Esophagus muscularis mucosa (tissue), 4 donors: ENCODE data around the gene NRAP. TPM values are rescaled to one million over a fixed set of nuclear protein-coding genes. Genes with fewer than 3 reads are reported as not detected.

ENCODE experiments used
- DNase-seq: peaks from one replicate; pipeline ENCODE4 v3.0.0-alpha.2; 2017; ENCODE audit errors: extremely low spot score
- H3K27ac ChIP-seq, 4 donors: fragments of 200-600 bp; sonication (generic); replicated peaks in 1 of 4; 1 replicate in 3 of 4; 2 replicates in 1 of 4; pipeline ENCODE4 v1.5.1; 2016 to 2019; ENCODE audit warnings: mild to moderate bottlenecking in 1 of 4
- H3K27me3 ChIP-seq, 4 donors: fragments of 200-600 bp; sonication (generic); one replicate each; pipeline versions ENCODE4 v1.5.1 to v1.6.0; 2016 to 2019
- H3K36me3 ChIP-seq, 4 donors: fragments of 200-600 bp; sonication (generic); one replicate each; pipeline ENCODE4 v1.5.1; 2016 to 2019
- H3K4me1 ChIP-seq, 4 donors: fragments of 200-600 bp; sonication (generic); one replicate each; pipeline ENCODE4 v1.5.1; 2016 to 2019
- H3K4me3 ChIP-seq, 4 donors: fragments of 200-600 bp; sonication (generic); 1 replicate in 2 of 4; 2 replicates in 2 of 4; pipeline ENCODE4 v1.5.1; 2016 to 2019; ENCODE audit warnings: mild to moderate bottlenecking in 4 of 4, moderate library complexity in 1 of 4
- H3K9me3 ChIP-seq, 4 donors: fragments of 200-600 bp; sonication (generic); 1 replicate in 3 of 4; 2 replicates in 1 of 4; pipeline ENCODE4 v1.5.1; 2016 to 2019
- CTCF ChIP-seq, 3 experiments: fragments of 200-600 bp in 2 of 3; fragments of 450-650 bp in 1 of 3; sonication (generic) in 2 of 3; IDR thresholded peaks; one replicate each; pipeline ENCODE4 v1.5.1; 2017 to 2019; ENCODE audit warnings: antibody characterized with exemption in 3 of 3, mild to moderate bottlenecking in 2 of 3, moderate library complexity in 1 of 3
- EP300 ChIP-seq: sonication (generic); formaldehyde crosslinking; IDR thresholded peaks from one replicate; pipeline ENCODE4 v1.6.1; 2017; ENCODE audit warnings: antibody characterized with exemption
- POLR2A ChIP-seq: fragments of 450-650 bp; IDR thresholded peaks from one replicate; pipeline ENCODE4 v1.6.1; 2017; ENCODE audit warnings: antibody characterized with exemption, moderate library complexity, mild to moderate bottlenecking, low read depth
- POLR2AphosphoS5 ChIP-seq, 2 donors: sonication (generic); formaldehyde crosslinking; IDR thresholded peaks; one replicate each; pipeline ENCODE4 v1.6.1; 2017; ENCODE audit warnings: antibody characterized with exemption in 2 of 2
- WGBS: methylation state at CpG from one replicate; pipeline ENCODE4 v1.1.5; 2018; 5-methylcytosine and 5-hydroxymethylcytosine counted together
- intact Hi-C: fragments of 100-400 bp; cut with DNase I; formaldehyde crosslinking; loops from one replicate; pipeline ENCODE4 v1.15.1; 2023
- total RNA-seq, 4 donors: library from RNA; depleted of rRNA; stranded (reverse); fragments of >200 nt; gene quantifications; one replicate each; pipeline versions ENCODE4 v1.1.0 to v1.2.1, GENCODE V29; 2016

NRAP gene
- total RNA-seq, 4 donors from 2014 or later, result not detected

GRCh38 chr10:113680190-113681111, 16.6 kb upstream of the NRAP start:
- WGBS, result 20% methylated on average over 15 of the region's 28 CpGs
- no peak for TF ChIP-seq CTCF (IDR thresholded peaks at IDR 0.05)
- TF ChIP-seq POLR2AphosphoS5 (IDR thresholded peaks at IDR 0.05), result peak; percentile 16 to 26
- no peaks in the 10 kb centered on the region for H3K36me3 ChIP-seq
- peaks cover 14 to 28% (median 24%) of the 10 kb centered on the region in 4 donors for H3K4me1 ChIP-seq
- peak overlapping the region; percentile 93 to 98 (median 97) for H3K27ac ChIP-seq
- H3K27me3 ChIP-seq, result no peaks in the 10 kb centered on the region
- DNase-seq, result no peak
- intact Hi-C loops, result no loop called here
- H3K9me3 ChIP-seq, result peaks cover 0 to under 1% (median 0%) of the 10 kb centered on the region in 4 donors
- peak overlapping the region; percentile 88 to 99 (median 93) for H3K4me3 ChIP-seq

- Histone ChIP-seq H3K27me3 (no peaks in the 10 kb centered on the region), H3K36me3 (no peaks in the 10 kb centered on the region), H3K4me3 (peak within 1 kb of the TSS; percentile 88 to 99 (median 93)), H3K4me1 (peaks cover 14 to 28% (median 24%) of the 10 kb centered on the region in 4 donors), H3K9me3 (no peaks in the 10 kb centered on the region), H3K27ac (peak within 1 kb of the TSS; percentile 93 to 98 (median 97))
- intact Hi-C loops, result no loop called here
- 0% methylated on average over 35 of the region's 68 CpGs for WGBS
- TF ChIP-seq POLR2AphosphoS5 (IDR thresholded peaks at IDR 0.05) (peak; percentile 55 to 59), POLR2A (peak; percentile 51), EP300 (peak; percentile 9), CTCF (IDR thresholded peaks at IDR 0.05) (no peak)
- DNase-seq, result peak; percentile 93
Observed at GRCh38 chr10:113679463-113680189, 15.8 kb upstream of the NRAP start, which contains the start of gene CASP7. Gene CASP7, plus strand, starts transcription at chr10:113679912. Its CDS starts 17,582 bp downstream, at chr10:113697494.

- TF ChIP-seq CTCF (IDR thresholded peaks at IDR 0.05) (no peak), POLR2AphosphoS5 (IDR thresholded peaks at IDR 0.05) (no peak)
- no peak for DNase-seq
- Histone ChIP-seq H3K36me3 (no peaks in the 10 kb centered on the region), H3K4me1 (no peaks in the 10 kb centered on the region), H3K9me3 (no peaks in the 10 kb centered on the region), H3K27ac (no peak overlapping the region), H3K4me3 (no peak overlapping the region), H3K27me3 (no peaks in the 10 kb centered on the region)
- WGBS, result 76% methylated on average over 5 of the region's 5 CpGs
- intact Hi-C loops, result no loop called here
Observed at GRCh38 chr10:113666682-113667252, 2.9 kb upstream of the NRAP start.

GRCh38 chr10:113665806-113666354, 2.0 kb upstream of the NRAP start:
- intact Hi-C loops, result no loop called here
- WGBS, result 68% methylated on average over 6 of the region's 6 CpGs

More at GRCh38 chr10:113665806-113666354, 2.0 kb upstream of the NRAP start:
- no peak for TF ChIP-seq POLR2A
- no peak for TF ChIP-seq CTCF (IDR thresholded peaks at IDR 0.05)
- TF ChIP-seq EP300, result no peak
- TF ChIP-seq POLR2AphosphoS5 (IDR thresholded peaks at IDR 0.05), result no peak
- Histone ChIP-seq H3K27ac (no peak overlapping the region), H3K27me3 (no peaks in the 10 kb centered on the region), H3K36me3 (no peaks in the 10 kb centered on the region), H3K4me1 (no peaks in the 10 kb centered on the region), H3K9me3 (no peaks in the 10 kb centered on the region), H3K4me3 (no peak overlapping the region)
- no peak for DNase-seq
